GM21447 (cell line): ENCODE results near the gene DDX47.
"Not testable (repeated sequence)": the region's sequence is repeated elsewhere in the genome, so short reads cannot be mapped to it uniquely, and the experiment has no call there.

ENCODE experiments used
- ATAC-seq: cut with Tn5 transposase; IDR thresholded peaks from one replicate; pipeline ENCODE4 v1.9.1; 2021; ENCODE audit not compliant: unreplicated experiment

Gene DDX47

DNA sequence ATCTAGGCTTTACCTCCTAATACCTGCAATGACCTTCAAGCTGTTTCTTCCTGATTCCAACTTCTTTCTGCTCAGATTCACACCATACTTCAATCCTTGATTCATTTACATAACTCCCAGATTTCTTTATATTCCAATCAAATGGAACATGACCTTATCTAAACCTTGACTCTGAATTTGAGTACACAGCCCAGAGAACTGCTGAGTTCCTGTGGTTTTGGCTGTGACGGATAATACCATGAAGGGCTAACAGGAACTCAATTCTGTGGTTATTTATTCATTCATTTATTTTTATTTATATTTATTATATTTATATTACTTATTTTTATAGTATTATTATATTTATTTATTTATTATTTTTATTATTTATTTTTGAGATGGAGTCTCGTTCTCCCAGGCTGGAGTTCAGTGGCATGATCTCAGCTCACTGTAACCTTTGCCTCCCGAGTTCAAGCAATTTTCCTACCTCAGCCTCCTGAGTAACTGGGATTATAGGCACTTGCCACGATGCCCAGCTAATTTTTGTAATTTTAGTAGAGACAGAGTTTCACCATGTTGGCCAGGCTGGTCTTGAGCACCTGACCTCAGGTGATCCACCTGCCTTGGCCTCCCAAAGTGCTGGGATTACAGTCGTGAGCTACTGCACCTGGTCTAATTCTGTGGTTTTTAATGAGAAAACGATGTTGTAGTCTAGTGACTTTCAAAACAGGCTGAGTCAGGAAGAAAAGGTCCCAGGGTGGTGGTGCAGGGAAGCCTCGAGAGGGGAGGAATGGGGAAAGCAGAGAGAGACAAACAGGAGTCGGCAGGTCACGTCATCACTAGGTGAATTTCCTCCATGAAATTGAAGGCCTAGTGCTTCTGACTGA, 16.0 kb upstream of the DDX47 start:
- ATAC-seq, result no peak

DNA sequence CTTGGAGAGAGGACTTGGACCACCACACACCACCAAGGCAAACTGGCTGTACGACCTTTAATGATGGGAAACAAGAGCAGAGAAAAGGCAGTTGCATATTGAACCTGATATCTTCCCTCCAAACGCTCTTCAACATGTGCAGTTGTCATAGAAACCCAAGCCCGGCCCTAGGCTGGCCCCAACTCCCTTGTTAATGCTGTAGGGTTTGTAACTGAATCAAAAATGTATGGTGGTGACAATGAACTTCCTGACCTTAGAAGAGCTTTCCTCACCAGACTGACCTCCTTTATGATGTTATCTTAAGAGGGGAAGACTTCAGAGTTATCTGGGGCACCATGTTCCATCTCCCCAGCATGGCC, 15.4 kb upstream of the DDX47 start:
- ATAC-seq, result no peak

- ATAC-seq, result no peak
These were observed 14.7 kb upstream of the DDX47 start for GRCh38 chr12:12798480-12798879.

- ATAC-seq, result no peak
These were observed 13.8 kb upstream of the DDX47 start for GRCh38 chr12:12799163-12799920.

GRCh38 chr12:12800406-12801180, 12.6 kb upstream of the DDX47 start:
- no peak for ATAC-seq

- ATAC-seq, result not testable (repeated sequence)
These were observed 11.5 kb upstream of the DDX47 start for GRCh38 chr12:12801656-12802055.

GRCh38 chr12:12803186-12803585, 10.0 kb upstream of the DDX47 start:
- peak; percentile 85 for ATAC-seq

DNA sequence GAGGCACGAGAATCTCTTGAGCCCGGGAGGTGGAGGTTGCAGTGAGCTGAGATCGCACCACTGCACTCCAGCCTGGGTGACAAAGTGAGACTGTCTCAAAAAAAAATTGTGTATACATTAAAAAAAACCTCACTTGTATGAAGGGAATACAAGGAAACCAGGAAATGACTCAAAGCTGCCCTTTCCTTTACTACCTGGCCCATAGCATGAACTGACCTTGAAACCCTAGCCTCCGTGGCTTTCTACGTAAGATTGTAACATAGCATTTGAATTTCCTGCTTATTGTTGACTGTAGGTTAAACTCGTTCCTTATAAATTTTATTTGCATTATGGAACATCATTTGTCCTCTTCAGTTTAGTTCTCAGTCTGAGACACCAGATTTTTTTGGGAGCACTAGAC, 9.1 kb upstream of the DDX47 start:
- no peak for ATAC-seq

GRCh38 chr12:12804432-12804886, 8.7 kb upstream of the DDX47 start:
- no peak for ATAC-seq

GRCh38 chr12:12806784-12807516, 6.2 kb upstream of the DDX47 start:
- ATAC-seq, result no peak

DNA sequence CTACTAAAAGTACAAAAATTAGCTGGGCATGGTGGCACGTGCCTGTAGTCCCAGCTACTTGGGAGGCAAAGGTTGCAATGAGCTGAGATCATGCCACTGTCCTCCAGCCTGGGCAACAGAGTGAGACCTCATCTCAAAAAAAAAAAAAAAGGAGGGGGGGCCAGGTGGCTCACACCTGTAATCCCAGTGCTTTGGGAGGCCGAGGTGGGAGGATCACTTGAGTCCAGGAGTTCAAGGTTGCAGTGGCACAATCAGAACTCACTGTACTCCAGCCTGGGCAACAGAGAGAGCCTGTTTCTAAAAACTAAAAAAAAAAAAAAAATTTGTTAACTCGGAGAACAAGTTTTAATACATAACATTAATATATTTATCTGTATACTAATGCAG, 5.6 kb upstream of the DDX47 start:
- ATAC-seq, result not testable (repeated sequence)

DNA sequence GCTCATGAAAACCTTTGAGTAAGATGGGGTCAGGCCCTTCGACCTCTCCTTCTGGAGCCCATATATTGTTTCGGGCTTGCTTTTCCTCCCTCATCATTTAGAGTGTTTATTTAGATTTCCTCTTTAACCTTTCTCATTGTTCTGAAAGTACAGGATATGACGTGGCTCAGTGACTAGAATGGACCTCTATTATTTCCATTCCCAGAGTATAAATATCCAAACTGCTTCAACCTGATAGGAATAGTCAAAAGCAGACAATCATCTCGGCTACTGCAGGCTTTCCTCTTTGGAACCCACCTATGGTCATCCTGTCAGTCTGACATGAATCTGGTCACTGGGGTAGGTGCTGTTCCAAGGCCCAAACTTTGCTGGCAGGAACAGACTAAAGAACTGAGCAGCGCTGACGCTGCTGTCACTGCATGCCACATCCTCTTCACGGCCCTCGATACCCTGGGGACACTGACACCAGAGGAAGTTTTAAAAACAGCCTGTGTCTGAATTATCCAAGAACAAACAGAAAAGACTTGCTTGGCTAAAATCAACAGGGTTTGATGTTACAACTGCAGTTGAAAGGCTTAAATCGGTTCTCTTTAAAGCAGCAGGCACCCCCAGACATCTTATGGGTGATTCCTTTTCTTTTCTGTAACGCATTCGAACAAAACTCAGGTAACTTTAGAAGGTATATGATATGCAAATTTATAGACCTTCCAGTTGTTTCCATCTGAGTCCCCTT, 5.0 kb upstream of the DDX47 start:
- peak; percentile 70 for ATAC-seq

GRCh38 chr12:12810553-12811021, 2.6 kb upstream of the DDX47 start:
- no peak for ATAC-seq

DNA sequence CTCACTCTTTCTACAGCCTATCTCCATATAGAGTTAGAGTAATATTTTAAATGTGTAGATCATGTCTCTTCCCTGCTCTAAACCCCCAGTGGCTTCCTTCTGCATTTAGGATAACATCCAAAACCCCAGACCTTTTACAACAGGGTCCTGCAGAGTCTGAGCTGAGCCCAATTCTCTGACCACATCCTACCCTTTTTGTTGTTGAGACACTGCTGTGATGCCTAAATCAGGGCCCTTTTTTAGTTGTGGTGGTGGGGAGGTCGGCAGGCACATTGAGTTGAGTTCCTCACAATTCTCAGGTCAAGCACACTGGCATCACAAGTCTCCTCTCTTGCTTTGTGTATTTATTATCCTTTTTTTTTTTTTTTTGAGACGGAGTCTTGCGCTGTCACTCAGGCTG, 1.8 kb upstream of the DDX47 start:
- no peak for ATAC-seq

GRCh38 chr12:12812174-12812573, 972 bp upstream of the DDX47 start:
- no peak for ATAC-seq

GRCh38 chr12:12812618-12813119, 477 bp upstream of the DDX47 start:
- no peak for ATAC-seq

DNA sequence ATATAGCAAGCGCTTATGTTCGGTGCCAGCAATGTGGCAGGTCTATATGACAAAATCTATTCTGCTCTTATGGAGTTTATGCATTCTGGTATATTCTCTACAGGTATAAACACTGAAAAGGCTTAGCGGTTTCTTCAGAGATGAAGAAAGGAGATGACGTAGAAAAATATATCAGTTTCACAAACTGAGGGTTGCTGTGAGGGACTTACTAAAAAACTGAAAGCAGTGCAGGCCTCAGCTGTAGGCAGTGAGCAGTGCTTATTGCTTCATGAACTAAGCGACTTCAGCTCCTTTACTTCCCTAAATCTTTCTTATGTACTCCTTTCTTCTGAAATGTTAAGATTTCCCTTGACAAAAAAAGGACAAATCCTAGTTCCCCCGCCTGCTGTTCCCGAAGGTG, 4.5 kb downstream of the DDX47 start:
- no peak for ATAC-seq

DNA sequence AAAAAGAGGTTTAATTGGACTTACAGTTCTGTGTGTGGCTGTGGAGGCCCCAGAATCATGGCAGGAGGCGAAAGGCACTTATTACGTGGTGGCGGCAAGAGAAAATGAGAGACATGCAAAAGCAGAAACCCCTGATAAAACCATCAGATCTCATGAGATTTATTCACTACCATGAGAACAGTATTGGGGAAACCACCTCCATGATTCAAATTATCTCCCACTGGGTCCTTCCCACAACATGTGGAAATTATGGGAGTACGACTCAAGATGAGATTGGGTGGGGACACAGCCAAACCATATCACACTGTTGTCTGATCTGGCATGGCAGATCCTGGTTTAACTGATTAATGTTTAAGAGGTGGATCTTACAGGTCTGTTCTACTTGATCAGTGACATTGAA, 5.6 kb downstream of the DDX47 start:
- ATAC-seq, result no peak

DNA sequence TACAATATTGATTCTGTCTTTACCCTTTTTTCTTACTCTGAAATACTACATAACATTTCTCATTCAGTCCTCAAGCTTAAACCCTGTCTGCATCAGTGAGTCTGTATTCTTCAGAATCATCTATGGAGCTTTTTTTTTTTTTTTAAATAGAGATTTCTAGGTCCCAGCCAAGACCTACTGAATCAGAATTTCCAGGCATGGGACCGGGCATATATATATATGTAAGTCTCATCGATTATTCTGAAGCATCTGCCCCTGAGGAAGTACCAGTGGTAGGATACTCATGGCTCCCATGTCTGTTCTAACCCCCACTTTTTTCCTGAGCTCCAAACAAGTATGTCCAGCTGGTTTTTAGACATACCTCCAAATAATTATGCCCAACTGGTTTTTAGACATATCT, 6.1 kb downstream of the DDX47 start:
- no peak for ATAC-seq

GRCh38 chr12:12819752-12820311, 6.7 kb downstream of the DDX47 start:
- ATAC-seq, result no peak
